Uterus (tissue), 4 donors: Measurements from ENCODE around the gene DENND4B. TPM values are rescaled to one million over a fixed set of nuclear protein-coding genes. Genes with fewer than 3 reads are reported as not detected.

Experiments used
- DNase-seq, 2 donors: peaks; one replicate each; pipeline ENCODE4 v3.0.0-alpha.2; 2019 to 2020
- H3K27ac ChIP-seq, 2 donors: fragments of 200-600 bp; sonication (generic); 1 replicate in 1 of 2; 2 replicates in 1 of 2; pipeline ENCODE4 v1.5.1; 2016 to 2018
- H3K27me3 ChIP-seq, 2 donors: fragments of 200-600 bp; sonication (generic); one replicate each; pipeline ENCODE4 v1.5.1; 2018 to 2019; ENCODE audit warnings: control low read depth in 1 of 2
- H3K36me3 ChIP-seq, 2 donors: fragments of 200-600 bp; sonication (generic); one replicate each; pipeline ENCODE4 v1.5.1; 2019; ENCODE audit warnings: control low read depth in 1 of 2
- H3K4me1 ChIP-seq, 2 donors: fragments of 200-600 bp; sonication (generic); one replicate each; pipeline ENCODE4 v1.5.1; 2018 to 2019; ENCODE audit warnings: control low read depth in 1 of 2
- H3K4me3 ChIP-seq, 2 donors: fragments of 200-600 bp; sonication (generic); 1 replicate in 1 of 2; 2 replicates in 1 of 2; pipeline ENCODE4 v1.5.1; 2018 to 2019; ENCODE audit warnings: mild to moderate bottlenecking in 1 of 2
- H3K9me3 ChIP-seq, 2 donors: fragments of 200-600 bp; sonication (generic); one replicate each; pipeline ENCODE4 v1.5.1; 2019; ENCODE audit warnings: control low read depth in 1 of 2
- POLR2A ChIP-seq, 2 donors: fragments of 450-650 bp; IDR thresholded peaks; one replicate each; pipeline ENCODE4 v1.6.1; 2016; ENCODE audit warnings: antibody characterized with exemption in 2 of 2, mild to moderate bottlenecking in 1 of 2, moderate library complexity in 1 of 2
- intact Hi-C: fragments of 100-400 bp; cut with DNase I; formaldehyde crosslinking; loops from one replicate; pipeline ENCODE4 v1.15.1; 2023; ENCODE audit warnings: low total_unique reads
- total RNA-seq, 4 donors: library from RNA; depleted of rRNA in 3 of 4; stranded (reverse); fragments of >200 nt in 3 of 4; gene quantifications; one replicate each; pipeline versions ENCODE4 v1.1.0 to v1.2.4, GENCODE V29; 2014 to 2023
- TF ChIP-seq, protein P1 (sequence below), 4 experiments: fragments of 200-600 bp in 2 of 4; fragments of 450-650 bp in 2 of 4; sonication (generic) in 2 of 4; IDR thresholded peaks; one replicate each; pipeline ENCODE4 v1.5.1; 2016 to 2019; ENCODE audit warnings: antibody characterized with exemption in 4 of 4, mild to moderate bottlenecking in 2 of 4, moderate library complexity in 1 of 4
- donor health status: DM: yes; HTN: yes; CAD: no.

Gene DENND4B
- total RNA-seq, 4 donors from 2014 or later, result 5.6 to 94.9 (median 30.1) TPM

GRCh38 chr1:153977250-153978240 is 31.0 kb upstream of the DENND4B start, which contains the start of gene JTB:
Gene JTB (minus strand): TSS chr1:153977674. CDS start chr1:153977252, 422 bp downstream.
- peak within 1 kb of the TSS; percentile 94 to 98 for H3K4me3 ChIP-seq
- peaks cover 0 to 7% of the 10 kb centered on the region in 2 donors for H3K4me1 ChIP-seq
- peak; percentile 82 to 86 for DNase-seq
- TF ChIP-seq, protein P1, sequence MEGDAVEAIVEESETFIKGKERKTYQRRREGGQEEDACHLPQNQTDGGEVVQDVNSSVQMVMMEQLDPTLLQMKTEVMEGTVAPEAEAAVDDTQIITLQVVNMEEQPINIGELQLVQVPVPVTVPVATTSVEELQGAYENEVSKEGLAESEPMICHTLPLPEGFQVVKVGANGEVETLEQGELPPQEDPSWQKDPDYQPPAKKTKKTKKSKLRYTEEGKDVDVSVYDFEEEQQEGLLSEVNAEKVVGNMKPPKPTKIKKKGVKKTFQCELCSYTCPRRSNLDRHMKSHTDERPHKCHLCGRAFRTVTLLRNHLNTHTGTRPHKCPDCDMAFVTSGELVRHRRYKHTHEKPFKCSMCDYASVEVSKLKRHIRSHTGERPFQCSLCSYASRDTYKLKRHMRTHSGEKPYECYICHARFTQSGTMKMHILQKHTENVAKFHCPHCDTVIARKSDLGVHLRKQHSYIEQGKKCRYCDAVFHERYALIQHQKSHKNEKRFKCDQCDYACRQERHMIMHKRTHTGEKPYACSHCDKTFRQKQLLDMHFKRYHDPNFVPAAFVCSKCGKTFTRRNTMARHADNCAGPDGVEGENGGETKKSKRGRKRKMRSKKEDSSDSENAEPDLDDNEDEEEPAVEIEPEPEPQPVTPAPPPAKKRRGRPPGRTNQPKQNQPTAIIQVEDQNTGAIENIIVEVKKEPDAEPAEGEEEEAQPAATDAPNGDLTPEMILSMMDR (IDR thresholded peaks at IDR 0.05), result peak in 2 of 4 experiments; percentile 22 to 25
- TF ChIP-seq POLR2A (IDR thresholded peaks at IDR 0.05), result peak; percentile 87 to 90
- intact Hi-C loops, result loop anchor here (10.0 kb wide), 1 partner anchor 183 kb away; no protein-coding TSS in a partner anchor
- H3K36me3 ChIP-seq, result no peaks in the 10 kb centered on the region
- H3K27me3 ChIP-seq, result no peaks in the 10 kb centered on the region
- H3K9me3 ChIP-seq, result no peaks in the 10 kb centered on the region
- peak within 1 kb of the TSS; percentile 93 to 94 for H3K27ac ChIP-seq

GRCh38 chr1:153976819-153977249 is 30.3 kb upstream of the DENND4B start:
- peak overlapping the region; percentile 94 to 98 for H3K4me3 ChIP-seq
- no peaks in the 10 kb centered on the region for H3K27me3 ChIP-seq
- H3K27ac ChIP-seq, result peak overlapping the region; percentile 93 to 94
- H3K4me1 ChIP-seq, result peaks cover 0 to 7% of the 10 kb centered on the region in 2 donors
- H3K36me3 ChIP-seq, result no peaks in the 10 kb centered on the region
- TF ChIP-seq, protein P1 (IDR thresholded peaks at IDR 0.05), result no peak
- TF ChIP-seq POLR2A (IDR thresholded peaks at IDR 0.05), result no peak
- no peaks in the 10 kb centered on the region for H3K9me3 ChIP-seq
- no peak for DNase-seq
- intact Hi-C loops, result loop anchor here (10.0 kb wide), 1 partner anchor 182 kb away; no protein-coding TSS in a partner anchor

DNA sequence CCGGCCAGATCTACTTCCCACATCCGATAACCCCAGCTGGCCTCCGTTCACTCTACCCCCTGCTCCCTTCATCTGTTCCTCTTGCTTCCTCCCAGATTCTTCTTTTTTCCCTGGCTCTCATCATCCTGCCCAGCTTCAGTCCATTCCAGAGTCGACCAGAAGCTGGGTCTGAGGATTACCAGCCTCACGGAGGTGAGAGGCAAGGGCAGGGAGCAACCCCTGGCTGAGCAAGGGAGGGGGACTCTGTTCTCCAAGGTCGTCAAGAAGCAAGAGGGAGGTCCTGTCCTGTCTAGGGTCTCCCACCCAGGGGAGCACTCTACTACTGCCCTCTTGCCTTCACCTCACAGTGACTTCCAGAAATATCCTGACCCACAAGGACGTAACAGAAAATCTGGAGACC is 27.0 kb upstream of the DENND4B start:
- intact Hi-C loops, result loop anchor here (10.0 kb wide), 1 partner anchor 179 kb away; no protein-coding TSS in a partner anchor
- no peaks in the 10 kb centered on the region for H3K9me3 ChIP-seq
- DNase-seq, result no peak
- no peaks in the 10 kb centered on the region for H3K36me3 ChIP-seq
- TF ChIP-seq, protein P1 (IDR thresholded peaks at IDR 0.05), result no peak
- TF ChIP-seq POLR2A (IDR thresholded peaks at IDR 0.05), result no peak
- H3K4me3 ChIP-seq, result no peak overlapping the region
- H3K27ac ChIP-seq, result no peak overlapping the region
- no peaks in the 10 kb centered on the region for H3K27me3 ChIP-seq
- peaks cover 0 to 7% of the 10 kb centered on the region in 2 donors for H3K4me1 ChIP-seq

GRCh38 chr1:153973071-153973470 is 26.6 kb upstream of the DENND4B start:
- no peak overlapping the region for H3K27ac ChIP-seq
- no peaks in the 10 kb centered on the region for H3K27me3 ChIP-seq
- no peaks in the 10 kb centered on the region for H3K9me3 ChIP-seq
- TF ChIP-seq POLR2A (IDR thresholded peaks at IDR 0.05), result no peak
- TF ChIP-seq, protein P1 (IDR thresholded peaks at IDR 0.05), result no peak
- H3K4me3 ChIP-seq, result no peak overlapping the region
- no peak for DNase-seq
- peaks cover 0 to 7% of the 10 kb centered on the region in 2 donors for H3K4me1 ChIP-seq
- intact Hi-C loops, result loop anchor here (10.0 kb wide), 1 partner anchor 178 kb away; no protein-coding TSS in a partner anchor
- no peaks in the 10 kb centered on the region for H3K36me3 ChIP-seq
